Activated naive CD4-positive, alpha-beta T cell treated with anti-CD3 and anti-CD28 coated beads, Interleukin-2, amount 50 U/mL, for 24 hours (primary cell): ENCODE measurements around the gene KSR1.

Source experiments
- H3K27ac Mint-ChIP-seq: one replicate; pipeline ENCODE4 v1.8.0; 2021; ENCODE audit warnings: mild to moderate bottlenecking, mixed read lengths
- H3K27me3 Mint-ChIP-seq: one replicate; pipeline ENCODE4 v1.8.0; 2021; ENCODE audit warnings: mixed read lengths
- H3K36me3 Mint-ChIP-seq: one replicate; pipeline ENCODE4 v1.8.0; 2021; ENCODE audit warnings: mixed read lengths
- H3K4me1 Mint-ChIP-seq: one replicate; pipeline ENCODE4 v1.8.0; 2021; ENCODE audit warnings: mixed read lengths
- H3K4me3 Mint-ChIP-seq: one replicate; pipeline ENCODE4 v1.8.0; 2021; ENCODE audit warnings: mild to moderate bottlenecking, mixed read lengths
- H3K9me3 Mint-ChIP-seq: one replicate; pipeline ENCODE4 v1.8.0; 2021; ENCODE audit warnings: mixed read lengths

KSR1 gene

GRCh38 chr17:27535178-27535928 is 79.1 kb downstream of the KSR1 start:
- Mint-ChIP-seq H3K9me3 (no peaks in the 10 kb centered on the region), H3K4me1 (no peaks in the 10 kb centered on the region), H3K4me3 (no peak overlapping the region), H3K27me3 (no peaks in the 10 kb centered on the region), H3K36me3 (no peaks in the 10 kb centered on the region), H3K27ac (no peak overlapping the region)

DNA sequence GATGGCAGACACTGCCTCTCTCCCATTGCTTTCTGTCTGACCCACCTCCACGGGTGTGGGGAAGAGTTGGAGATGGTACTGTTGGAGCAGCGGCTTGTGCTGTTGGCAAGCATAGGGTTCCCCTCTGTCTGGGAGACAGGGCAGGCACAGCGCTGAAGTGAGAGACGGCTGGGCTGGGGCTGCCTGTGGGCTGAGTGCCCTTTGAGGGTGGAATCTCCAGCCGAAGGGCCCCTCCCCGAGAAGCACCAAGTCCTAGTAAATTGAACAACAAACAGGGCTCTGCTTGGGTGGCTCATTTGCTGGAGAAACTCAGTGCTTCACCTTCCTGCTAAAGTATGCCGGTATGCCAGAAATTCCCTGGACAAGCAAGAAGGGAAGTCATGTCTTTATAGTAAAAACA is 79.7 kb downstream of the KSR1 start:
- no peak overlapping the region for H3K27ac Mint-ChIP-seq
- no peak overlapping the region for H3K4me3 Mint-ChIP-seq
- H3K9me3 Mint-ChIP-seq = no peaks in the 10 kb centered on the region
- no peaks in the 10 kb centered on the region for H3K4me1 Mint-ChIP-seq
- no peaks in the 10 kb centered on the region for H3K27me3 Mint-ChIP-seq
- no peaks in the 10 kb centered on the region for H3K36me3 Mint-ChIP-seq

DNA sequence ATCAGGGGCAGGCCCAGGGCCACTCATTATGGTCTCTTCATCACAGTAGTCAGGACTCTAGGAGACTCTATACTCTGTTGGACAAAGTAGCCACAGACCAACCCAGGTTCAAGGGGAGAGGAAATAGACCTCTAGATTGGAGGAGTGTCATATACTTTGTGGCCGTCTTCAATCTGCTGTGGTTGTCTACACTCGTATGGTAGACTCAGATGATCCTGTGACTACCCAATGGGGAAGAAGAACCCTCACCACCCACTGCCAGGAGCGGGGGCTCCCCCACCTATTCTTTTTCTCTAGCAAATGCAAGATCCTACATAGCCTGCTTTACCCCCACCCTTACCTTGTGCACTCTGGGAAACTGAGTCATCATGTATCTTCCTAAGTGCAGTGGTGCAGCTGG is 80.5 kb downstream of the KSR1 start:
- H3K27ac Mint-ChIP-seq = no peak overlapping the region
- H3K4me1 Mint-ChIP-seq = peaks cover 4% of the 10 kb centered on the region
- H3K9me3 Mint-ChIP-seq = no peaks in the 10 kb centered on the region
- no peaks in the 10 kb centered on the region for H3K27me3 Mint-ChIP-seq
- H3K4me3 Mint-ChIP-seq = no peak overlapping the region
- no peaks in the 10 kb centered on the region for H3K36me3 Mint-ChIP-seq

DNA sequence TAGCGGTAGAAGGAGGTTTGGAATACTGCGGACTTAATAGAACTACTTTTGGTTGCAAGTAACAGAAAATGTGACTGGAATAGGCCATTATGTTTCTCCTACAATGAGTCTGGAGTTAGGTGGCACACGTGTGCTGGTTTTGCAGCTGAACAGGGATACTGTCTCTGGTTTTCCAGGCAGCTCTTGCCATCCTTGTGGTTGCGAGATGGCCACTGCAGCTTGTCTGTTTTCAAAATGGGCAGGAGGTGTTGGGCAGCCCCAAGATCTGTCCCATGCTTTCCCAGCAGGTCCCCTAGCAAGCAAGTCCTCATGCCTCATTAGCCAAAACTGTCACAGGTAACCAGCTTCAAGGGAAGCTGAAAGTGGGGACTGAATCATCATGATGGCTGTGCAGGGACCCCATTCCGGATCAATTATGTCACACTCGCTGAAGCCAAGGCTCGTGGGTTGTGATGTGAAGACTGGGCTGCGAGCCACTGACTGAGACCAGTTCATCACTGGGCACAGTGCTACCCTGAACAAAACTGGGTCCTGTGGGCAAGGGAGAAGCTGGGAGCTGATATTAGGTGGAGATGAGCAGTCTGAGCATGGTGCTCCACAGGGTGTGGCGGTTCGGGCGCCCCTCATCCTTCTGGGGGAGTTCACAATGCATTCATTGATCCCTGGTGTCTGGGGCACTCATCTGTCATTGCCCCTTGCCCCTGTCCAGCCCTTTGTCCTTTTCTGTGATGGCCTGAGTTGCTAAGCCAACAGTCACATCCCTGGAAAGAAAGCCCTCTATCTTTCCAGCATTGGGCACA is 82.1 kb downstream of the KSR1 start:
- H3K4me3 Mint-ChIP-seq = no peak overlapping the region
- no peaks in the 10 kb centered on the region for H3K36me3 Mint-ChIP-seq
- H3K4me1 Mint-ChIP-seq = peaks cover 8% of the 10 kb centered on the region
- no peaks in the 10 kb centered on the region for H3K27me3 Mint-ChIP-seq
- H3K27ac Mint-ChIP-seq = no peak overlapping the region
- H3K9me3 Mint-ChIP-seq = no peaks in the 10 kb centered on the region

GRCh38 chr17:27539152-27539551 is 82.9 kb downstream of the KSR1 start:
- Mint-ChIP-seq H3K4me1 (peaks cover 16% of the 10 kb centered on the region), H3K9me3 (no peaks in the 10 kb centered on the region), H3K27ac (no peak overlapping the region), H3K4me3 (no peak overlapping the region), H3K27me3 (no peaks in the 10 kb centered on the region), H3K36me3 (no peaks in the 10 kb centered on the region)

- Mint-ChIP-seq H3K27ac (no peak overlapping the region), H3K4me3 (no peak overlapping the region), H3K36me3 (no peaks in the 10 kb centered on the region), H3K27me3 (no peaks in the 10 kb centered on the region), H3K4me1 (peaks cover 23% of the 10 kb centered on the region), H3K9me3 (no peaks in the 10 kb centered on the region)
These were observed 83.6 kb downstream of the KSR1 start for GRCh38 chr17:27539794-27540317.

- Mint-ChIP-seq H3K4me1 (peaks cover 30% of the 10 kb centered on the region), H3K9me3 (no peaks in the 10 kb centered on the region), H3K4me3 (no peak overlapping the region), H3K36me3 (no peaks in the 10 kb centered on the region), H3K27ac (no peak overlapping the region), H3K27me3 (no peaks in the 10 kb centered on the region)
These were observed 84.3 kb downstream of the KSR1 start for GRCh38 chr17:27540318-27541101.

DNA sequence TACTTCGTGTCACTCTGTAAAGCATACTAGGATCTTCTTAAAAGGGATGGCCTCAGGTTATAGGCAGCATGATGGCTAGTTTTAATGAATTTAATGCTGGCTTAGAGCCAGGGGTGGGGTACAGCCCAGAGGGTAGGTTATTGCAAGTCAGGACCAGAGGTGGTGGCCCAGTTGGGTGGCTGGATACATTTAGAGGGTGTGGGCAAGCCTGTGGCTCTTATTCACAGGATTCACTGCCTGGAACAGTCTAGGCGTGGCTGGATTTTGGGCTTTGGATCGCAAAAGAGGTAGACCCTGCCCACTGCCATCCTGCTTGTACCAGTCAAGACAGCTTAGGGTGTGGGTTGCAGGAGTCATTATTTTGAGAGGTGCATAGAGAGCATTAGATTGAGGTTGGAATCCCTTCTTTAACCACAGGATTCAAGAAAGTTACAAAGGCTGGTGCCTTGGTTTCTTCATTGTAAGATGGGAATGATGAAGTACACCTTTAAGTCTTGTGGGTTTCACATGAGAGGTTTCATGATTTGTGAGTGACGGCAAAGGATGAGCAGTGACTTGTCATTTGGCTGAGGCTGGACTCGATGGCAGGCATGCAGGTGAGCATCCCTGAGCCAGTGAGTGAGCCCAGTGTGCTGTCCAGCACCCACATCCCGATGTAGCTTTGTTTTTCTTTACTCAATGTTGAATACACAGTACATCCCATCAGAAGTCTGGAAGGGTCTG is 85.2 kb downstream of the KSR1 start:
- Mint-ChIP-seq H3K9me3 (no peaks in the 10 kb centered on the region), H3K27ac (no peak overlapping the region), H3K4me1 (peaks cover 39% of the 10 kb centered on the region), H3K27me3 (no peaks in the 10 kb centered on the region), H3K4me3 (no peak overlapping the region), H3K36me3 (no peaks in the 10 kb centered on the region)

GRCh38 chr17:27542841-27543463 is 86.7 kb downstream of the KSR1 start:
- H3K27me3 Mint-ChIP-seq = no peaks in the 10 kb centered on the region
- no peak overlapping the region for H3K27ac Mint-ChIP-seq
- no peaks in the 10 kb centered on the region for H3K9me3 Mint-ChIP-seq
- no peak overlapping the region for H3K4me3 Mint-ChIP-seq
- H3K36me3 Mint-ChIP-seq = no peaks in the 10 kb centered on the region
- H3K4me1 Mint-ChIP-seq = peaks cover 48% of the 10 kb centered on the region

DNA sequence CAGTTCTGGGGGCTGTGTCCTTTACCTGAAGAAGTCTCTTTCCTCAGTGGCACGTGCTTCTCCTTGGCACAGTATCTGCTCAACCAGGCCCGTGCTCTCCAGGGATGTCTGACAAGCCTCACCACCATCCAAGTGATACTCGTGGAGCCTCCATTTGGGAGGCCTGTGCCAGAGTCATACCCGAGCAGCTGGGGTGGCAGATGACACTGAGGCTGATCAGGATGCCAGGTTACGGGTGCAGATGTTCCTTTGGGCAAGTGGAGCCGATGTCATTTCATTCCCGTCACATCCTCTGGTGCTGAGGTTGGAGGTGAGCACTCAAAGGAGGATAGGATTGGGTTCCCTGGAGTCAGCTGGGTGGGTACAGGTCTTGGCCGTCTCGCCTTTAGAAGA is 87.2 kb downstream of the KSR1 start:
- H3K27me3 Mint-ChIP-seq = no peaks in the 10 kb centered on the region
- no peak overlapping the region for H3K4me3 Mint-ChIP-seq
- H3K36me3 Mint-ChIP-seq = no peaks in the 10 kb centered on the region
- peaks cover 48% of the 10 kb centered on the region for H3K4me1 Mint-ChIP-seq
- H3K27ac Mint-ChIP-seq = no peak overlapping the region
- H3K9me3 Mint-ChIP-seq = no peaks in the 10 kb centered on the region

- no peaks in the 10 kb centered on the region for H3K36me3 Mint-ChIP-seq
- H3K4me1 Mint-ChIP-seq = peaks cover 48% of the 10 kb centered on the region
- no peak overlapping the region for H3K27ac Mint-ChIP-seq
- peak overlapping the region; percentile 2 for H3K4me3 Mint-ChIP-seq
- H3K27me3 Mint-ChIP-seq = no peaks in the 10 kb centered on the region
- H3K9me3 Mint-ChIP-seq = no peaks in the 10 kb centered on the region
These were observed 87.7 kb downstream of the KSR1 start for GRCh38 chr17:27543958-27544349.

DNA sequence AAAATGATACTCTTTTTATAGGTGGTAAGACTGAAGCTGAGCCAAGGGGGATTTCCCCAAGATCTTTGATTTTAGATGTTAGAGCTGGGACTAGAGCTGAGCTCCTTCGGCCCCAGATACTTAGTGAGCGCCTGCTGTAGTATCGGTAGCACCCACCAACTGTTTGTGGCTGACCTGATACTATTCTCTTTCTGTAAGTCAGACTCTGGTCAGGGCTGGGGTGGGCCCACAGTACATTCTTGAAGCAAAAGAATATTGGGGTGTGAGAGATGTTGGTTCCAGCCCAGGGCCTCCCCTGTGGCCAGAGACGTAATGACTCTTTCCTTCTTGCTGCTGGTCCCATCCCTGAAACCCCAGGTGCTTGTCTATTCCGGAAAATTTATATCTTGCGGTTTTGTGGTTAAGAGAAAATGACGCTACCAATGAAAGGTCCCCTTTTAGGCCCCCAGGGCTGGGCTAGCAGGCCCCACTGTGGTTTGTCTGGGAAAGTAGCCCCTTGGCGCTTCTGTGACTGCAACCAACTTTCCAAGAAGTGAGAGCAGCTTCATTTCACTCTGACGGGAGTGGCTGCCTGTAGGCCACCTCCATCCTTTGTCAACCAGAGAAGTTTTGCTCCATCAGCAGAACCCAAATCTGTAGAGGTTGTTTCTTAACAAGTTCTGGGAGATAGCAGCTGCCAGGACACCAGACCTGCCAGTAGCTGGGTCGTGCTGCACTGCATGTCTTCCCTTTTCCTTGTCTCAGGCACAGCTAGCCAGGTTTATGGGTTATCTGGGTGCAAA is 88.3 kb downstream of the KSR1 start:
- H3K4me1 Mint-ChIP-seq = peaks cover 48% of the 10 kb centered on the region
- H3K4me3 Mint-ChIP-seq = peak overlapping the region; percentile 38
- no peaks in the 10 kb centered on the region for H3K9me3 Mint-ChIP-seq
- H3K27ac Mint-ChIP-seq = peak overlapping the region; percentile 79
- no peaks in the 10 kb centered on the region for H3K36me3 Mint-ChIP-seq
- no peaks in the 10 kb centered on the region for H3K27me3 Mint-ChIP-seq

DNA sequence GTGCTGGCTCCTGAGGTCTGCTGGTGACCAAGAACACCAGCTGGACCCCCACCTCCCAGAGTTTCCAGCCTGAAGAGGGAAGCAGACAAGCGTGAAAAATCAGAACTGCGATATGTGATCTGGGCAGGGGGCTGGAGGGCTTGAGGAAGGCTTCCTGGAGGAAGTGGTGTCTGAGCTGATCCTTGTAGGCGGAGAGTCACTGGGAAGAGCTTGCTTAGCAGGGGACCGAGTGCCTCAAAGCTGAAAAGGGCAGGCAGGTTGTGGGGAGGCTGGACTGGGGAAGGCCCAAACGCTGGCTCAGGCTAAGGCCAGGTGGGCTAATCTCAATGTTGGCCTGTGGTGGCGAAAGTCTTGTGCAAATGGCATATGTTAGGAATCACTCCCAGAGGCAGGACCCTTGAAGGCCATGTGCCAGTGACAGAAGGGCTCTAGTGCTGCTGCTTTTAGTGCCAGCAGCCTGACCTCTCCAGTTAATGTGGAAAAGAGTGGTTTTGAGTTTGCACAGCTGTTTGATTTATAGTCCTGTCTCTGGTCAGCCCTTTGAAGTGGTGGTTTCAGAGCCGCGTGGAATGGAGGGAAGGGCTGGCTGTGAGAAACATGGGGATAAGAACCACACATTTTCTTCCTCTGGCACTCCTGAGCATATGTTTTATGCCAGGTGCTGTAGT is 89.4 kb downstream of the KSR1 start:
- Mint-ChIP-seq H3K36me3 (no peaks in the 10 kb centered on the region), H3K27me3 (no peaks in the 10 kb centered on the region), H3K4me1 (peaks cover 48% of the 10 kb centered on the region), H3K27ac (no peak overlapping the region), H3K4me3 (no peak overlapping the region), H3K9me3 (no peaks in the 10 kb centered on the region)
